ENCODE measurements around the gene CACNA1C.

Gene CACNA1C

DNA sequence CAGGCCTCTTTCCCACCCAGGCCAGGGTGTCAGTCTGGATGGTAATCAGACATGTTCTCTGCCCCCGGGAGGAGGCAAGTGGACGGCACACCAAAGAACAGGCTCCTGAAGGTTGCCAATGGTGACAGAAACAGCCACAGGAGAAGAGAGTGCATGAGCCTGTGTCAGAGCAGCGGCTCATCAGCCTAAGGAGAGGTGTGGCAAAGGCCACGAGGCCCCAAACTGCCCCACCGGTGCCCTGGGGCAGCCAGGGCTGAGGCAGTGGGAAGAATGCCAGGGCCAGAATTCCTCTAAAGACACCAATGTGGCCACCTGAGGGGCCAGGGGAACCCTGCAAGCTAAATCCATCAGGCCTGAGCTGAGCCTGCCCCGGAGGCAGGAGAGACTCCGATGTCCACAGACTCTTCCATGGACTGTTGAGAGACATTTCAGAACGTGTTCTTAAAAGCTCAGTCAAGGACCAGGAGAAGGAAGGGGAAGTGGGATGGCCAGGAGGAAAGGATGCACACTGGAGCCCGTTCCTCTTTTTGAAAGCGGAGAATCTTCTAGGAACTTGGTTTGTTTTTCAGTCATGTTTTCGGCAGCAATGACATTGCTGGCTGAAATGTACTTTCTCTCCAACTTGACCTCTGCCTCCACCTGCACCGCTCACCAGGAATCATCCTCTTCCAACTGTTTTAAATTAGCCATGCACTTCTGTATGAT is 565.7 kb downstream of the CACNA1C start:
- DNase-seq: no peak

GRCh38 chr12:2619136-2619535 is 566.3 kb downstream of the CACNA1C start:
- DNase-seq: no peak

DNA sequence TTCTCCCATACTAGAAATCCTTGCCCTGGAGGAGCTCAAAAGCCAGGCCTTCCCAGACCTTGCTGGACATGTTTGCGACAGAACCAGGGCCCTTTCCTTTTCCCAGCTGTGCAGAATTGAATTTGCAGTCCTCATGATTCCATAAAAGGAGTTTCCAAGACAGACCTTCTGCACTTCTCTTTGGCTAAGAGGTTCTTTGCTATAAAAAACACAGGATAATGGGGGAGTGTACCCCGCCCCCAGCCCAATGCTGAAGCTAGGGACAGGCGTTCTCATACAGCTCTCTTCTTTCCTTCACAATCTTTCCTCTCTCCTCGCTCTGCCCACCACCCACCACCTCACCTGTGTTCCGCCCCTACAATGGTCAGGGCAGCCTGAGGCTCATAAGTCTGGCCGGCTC is 569.7 kb downstream of the CACNA1C start:
- DNase-seq: no peak

DNA sequence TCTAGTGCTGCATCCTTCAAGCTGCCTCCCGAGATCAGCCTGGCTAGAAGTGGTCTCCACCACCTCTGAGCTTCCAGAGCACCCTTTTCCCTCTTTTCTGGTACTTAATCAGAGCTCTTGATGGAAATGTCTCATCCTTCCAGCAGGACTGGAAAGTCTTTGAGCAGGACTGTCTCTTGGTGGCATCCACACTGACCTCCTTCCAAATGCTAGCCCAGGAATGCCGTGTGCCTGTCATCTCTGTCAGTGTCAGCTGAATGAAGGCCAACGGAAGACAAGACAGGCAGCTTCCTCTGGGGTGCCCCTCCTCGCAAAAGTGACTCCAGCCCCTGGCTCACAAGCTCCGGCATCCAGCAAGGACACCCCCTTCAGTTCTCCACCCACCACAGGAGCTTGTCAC is 570.7 kb downstream of the CACNA1C start:
- no peak for DNase-seq

GRCh38 chr12:2624543-2625288 is 571.9 kb downstream of the CACNA1C start:
- peak; percentile 40 for DNase-seq

GRCh38 chr12:2625289-2625612 is 572.5 kb downstream of the CACNA1C start:
- DNase-seq: no peak

GRCh38 chr12:2627076-2627834 is 574.5 kb downstream of the CACNA1C start:
- DNase-seq: no peak

DNA sequence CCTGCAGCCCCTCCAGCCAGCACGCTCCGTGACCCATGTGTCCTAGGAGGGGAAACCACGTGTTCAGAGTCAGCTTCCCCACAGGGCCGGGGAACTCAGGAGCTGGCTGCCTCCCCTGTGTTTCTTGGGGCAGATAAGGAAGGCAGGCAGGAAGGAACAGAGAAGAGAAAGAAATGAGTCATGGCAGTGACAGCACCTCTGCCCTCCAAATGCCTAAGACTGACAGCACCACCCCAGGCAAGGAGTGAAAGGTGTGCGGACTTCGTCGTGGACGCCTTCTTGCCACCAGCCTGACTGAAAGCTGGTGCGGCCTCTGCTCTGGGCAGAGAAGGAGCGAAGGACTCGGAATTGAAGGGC is 575.0 kb downstream of the CACNA1C start:
- no peak for DNase-seq

DNA sequence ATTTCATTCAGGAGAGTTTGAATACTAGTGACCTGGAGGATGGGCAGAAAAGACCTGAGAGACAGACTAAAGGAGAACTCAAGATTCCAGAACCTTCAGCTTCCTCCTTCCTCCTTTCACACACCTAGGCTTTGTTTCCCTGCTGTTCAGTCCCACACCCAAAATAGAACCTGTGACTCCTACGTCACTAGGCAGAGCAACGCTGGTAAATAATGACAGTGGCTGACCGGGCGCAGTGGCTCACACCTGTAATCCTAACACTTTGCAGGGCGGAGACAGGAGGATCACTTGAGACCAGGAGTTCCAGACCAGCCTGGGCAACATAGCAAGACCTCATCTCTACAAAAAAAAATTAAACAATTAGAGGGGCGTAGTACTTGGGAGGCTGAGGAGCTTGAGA is 575.6 kb downstream of the CACNA1C start:
- no peak for DNase-seq

GRCh38 chr12:2629051-2629450 is 576.3 kb downstream of the CACNA1C start:
- no peak for DNase-seq

GRCh38 chr12:2631653-2632350 is 579.0 kb downstream of the CACNA1C start:
- no peak for DNase-seq

GRCh38 chr12:2633176-2633824 is 580.5 kb downstream of the CACNA1C start:
- DNase-seq: no peak

GRCh38 chr12:2633825-2634200 is 581.0 kb downstream of the CACNA1C start:
- DNase-seq: no peak

DNA sequence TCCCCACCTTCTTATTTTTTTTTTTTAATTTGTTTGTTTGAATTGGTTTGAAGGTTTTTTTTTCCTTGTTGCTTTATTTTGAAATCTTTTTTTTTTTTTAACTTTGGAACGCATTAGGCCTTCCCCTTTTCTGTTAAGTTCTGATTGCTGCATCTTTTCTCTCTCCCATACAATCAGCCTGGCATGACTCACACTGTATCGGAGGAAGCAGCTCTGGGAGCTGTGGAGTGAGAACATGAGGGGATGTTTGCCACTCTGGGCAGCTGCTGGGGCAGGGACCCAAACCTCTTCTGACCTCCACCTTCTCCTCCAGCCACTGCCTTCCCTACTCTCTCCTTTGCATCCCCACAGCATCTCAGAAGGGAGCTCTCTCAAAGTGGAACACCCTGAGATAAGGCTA is 581.7 kb downstream of the CACNA1C start:
- no peak for DNase-seq

GRCh38 chr12:2636741-2637340 is 584.1 kb downstream of the CACNA1C start:
- no peak for DNase-seq

- no peak for DNase-seq
These were observed 584.6 kb downstream of the CACNA1C start for GRCh38 chr12:2637371-2637770.

DNA sequence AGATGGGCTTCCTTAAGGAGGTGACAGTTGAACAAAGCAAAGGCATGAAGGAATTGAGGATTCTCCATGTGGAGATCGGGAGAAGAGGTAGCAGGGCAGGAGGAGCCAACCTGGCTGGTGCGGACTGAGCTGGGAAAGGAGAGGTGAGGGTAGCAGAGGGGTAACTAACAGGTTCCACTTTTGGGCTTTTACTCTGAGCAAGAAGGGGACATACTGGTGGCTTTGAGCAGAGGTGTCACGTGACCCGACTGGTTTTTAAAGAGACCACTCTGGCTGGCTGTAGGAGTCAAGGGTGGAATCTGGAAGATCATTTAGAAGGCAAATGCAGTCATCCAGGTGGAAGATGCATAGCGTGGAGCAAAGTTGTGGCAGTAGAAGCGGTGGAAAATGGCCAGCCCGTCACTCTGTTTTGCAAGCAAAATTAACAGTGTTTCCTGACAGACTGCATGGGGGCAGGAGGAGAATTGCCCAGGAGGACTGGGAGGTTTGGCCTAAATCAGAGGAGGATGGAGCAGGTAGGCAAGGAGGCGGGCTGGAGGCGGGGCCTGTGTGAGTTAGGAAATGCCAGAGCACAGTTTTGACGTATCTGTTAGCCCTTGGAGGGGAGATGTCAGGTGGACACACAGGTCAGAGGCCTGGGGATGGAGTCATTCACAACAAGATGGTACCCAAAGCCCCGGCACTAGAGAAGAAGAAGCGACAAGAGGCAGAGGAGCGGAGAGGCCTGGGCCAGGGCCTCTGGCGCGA is 585.7 kb downstream of the CACNA1C start:
- no peak for DNase-seq

DNA sequence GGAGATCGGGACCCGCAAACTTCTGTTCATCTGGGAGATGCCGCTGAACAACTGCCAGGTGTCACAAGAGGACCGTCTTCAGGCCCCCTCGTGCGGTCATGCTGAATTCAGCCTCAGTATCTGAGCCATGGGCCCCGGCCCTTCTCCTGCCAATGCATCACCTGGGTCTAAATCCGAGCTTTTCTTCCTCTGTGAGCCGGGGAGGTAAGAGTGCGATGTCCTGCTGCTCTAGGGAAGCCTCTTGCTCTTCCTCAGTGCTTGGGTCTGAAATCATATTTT is 586.2 kb downstream of the CACNA1C start:
- DNase-seq: no peak

- no peak for DNase-seq
These were observed 587.5 kb downstream of the CACNA1C start for GRCh38 chr12:2640281-2640680.

GRCh38 chr12:2640709-2641108 is 587.9 kb downstream of the CACNA1C start:
- DNase-seq: peak; percentile 52

GRCh38 chr12:2641207-2641606 is 588.4 kb downstream of the CACNA1C start:
- DNase-seq: peak; percentile 14

DNA sequence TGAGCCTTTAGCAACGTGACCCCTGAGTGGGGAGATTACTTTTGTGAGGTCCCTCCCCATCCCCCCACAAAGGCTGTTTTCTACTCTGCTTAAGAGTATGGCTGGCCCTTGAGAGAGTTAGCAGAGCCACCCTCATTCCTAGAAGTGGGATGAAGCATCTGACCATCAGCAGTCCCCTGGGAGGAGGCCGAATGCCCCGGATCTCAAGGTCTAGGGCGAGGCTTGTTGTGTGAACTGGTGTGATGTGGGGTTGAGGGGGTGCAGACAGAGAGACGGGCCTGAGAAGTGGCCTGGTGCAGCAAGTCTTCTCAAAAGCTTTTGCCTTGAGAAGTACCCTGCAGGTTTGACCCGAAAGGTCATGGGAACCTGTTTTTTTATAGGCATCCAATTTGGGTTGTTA is 589.0 kb downstream of the CACNA1C start:
- no peak for DNase-seq

Measured in stimulated activated CD4-positive, alpha-beta T cell treated with anti-CD3 and anti-CD28 coated beads, Interleukin-15, amount 100 ng/mL, for 24 hours (primary cell).